ENCODE results near the gene MRPL11. TPM values are rescaled to one million over a fixed set of nuclear protein-coding genes. Genes with fewer than 3 reads are reported as not detected.
"Not testable (repeated sequence)": the region's sequence is repeated elsewhere in the genome, so short reads cannot be mapped to it uniquely, and the experiment has no call there.

The MRPL11 gene
- total RNA-seq, 1 donor from 2014 or later: 31.9 TPM

DNA sequence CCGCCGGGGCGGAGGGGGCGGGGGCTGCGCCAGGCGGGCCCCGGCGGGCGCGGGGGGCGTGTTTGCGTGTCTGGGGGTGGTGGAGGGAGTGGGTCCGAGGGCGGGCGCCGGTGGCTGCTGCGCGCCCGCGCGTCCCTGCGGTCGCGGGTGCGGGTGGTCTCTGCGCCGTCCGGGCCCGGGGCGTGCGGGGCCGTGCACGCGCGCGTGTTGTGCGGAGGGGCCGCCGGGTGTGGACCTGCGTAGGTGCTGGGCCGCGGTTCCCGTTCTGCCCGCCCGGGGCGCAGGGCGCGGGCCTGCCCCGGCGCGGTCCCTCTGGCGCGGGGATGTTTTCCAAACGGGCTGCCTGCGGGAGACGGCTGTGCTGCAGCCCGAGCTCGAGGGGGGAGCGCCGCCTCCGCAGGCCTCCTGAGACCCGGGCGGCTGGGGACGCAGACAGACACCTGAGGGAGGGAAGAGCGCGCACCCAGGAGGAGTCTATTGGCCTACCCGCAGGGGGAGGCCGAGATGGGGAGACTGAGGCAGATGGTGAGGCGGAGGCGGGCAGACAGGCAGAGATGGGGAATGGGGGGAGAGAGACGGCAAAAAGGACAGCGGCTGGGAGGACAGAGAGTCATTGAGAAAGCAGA lies 28.5 kb upstream of the MRPL11 start:
- DNase-seq (ENCODE audit: low read depth in 2 of 2): peak; percentile 17 to 39

- DNase-seq (ENCODE audit: low read depth in 2 of 2): peak; percentile 89 to 94
Measured at GRCh38 chr11:66466225-66467033, 27.8 kb upstream of the MRPL11 start, which contains the start of gene PELI3. TSS of gene PELI3 (plus strand) at chr11:66466905. CDS start at chr11:66468129, 1,224 bp downstream.

GRCh38 chr11:66465373-66466224 lies 27.0 kb upstream of the MRPL11 start:
- no peak for DNase-seq (ENCODE audit: low read depth in 2 of 2)

DNA sequence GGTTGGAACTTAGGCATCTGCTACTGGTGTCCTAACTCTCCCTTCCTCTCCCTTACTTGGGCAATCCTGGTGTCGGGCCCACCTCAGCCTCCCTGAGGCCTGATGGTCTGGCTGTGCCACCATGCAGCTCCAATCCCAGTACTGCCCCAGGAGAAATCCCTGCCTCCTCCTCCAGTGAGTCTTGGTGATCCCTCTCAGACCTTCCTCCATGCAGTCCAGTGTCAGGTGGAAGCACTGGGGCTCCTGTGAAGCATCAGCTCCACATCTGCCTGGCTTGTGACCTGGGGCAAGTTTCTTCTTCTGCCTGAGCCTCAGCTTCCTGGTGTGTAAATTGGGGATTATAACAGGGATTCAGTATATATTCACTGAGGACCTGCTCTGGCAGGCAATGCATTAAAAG lies 26.3 kb upstream of the MRPL11 start:
- DNase-seq (ENCODE audit: low read depth in 2 of 2): no peak

GRCh38 chr11:66464116-66464515 lies 25.5 kb upstream of the MRPL11 start:
- not testable (repeated sequence) for DNase-seq (ENCODE audit: low read depth in 2 of 2)

DNA sequence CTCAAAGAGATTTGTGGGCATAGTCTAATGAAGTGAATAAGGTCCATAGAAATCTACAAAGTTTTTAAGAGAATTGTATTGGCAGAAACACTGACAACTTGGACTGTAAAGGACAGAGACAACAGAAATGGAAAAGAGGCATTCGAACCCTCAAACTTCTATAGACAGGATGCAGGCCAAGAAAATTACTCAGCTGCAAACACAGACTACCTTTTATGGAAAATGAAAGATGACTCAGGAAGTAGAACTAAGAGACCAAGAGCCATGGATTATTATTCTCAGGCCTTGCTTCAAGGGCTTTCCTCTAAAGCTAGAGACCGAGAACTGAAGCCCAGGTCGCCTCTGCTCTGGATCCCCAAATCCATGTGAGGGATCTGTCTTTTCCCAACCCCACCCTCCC lies 24.3 kb upstream of the MRPL11 start:
- DNase-seq (ENCODE audit: low read depth in 2 of 2): no peak

DNA sequence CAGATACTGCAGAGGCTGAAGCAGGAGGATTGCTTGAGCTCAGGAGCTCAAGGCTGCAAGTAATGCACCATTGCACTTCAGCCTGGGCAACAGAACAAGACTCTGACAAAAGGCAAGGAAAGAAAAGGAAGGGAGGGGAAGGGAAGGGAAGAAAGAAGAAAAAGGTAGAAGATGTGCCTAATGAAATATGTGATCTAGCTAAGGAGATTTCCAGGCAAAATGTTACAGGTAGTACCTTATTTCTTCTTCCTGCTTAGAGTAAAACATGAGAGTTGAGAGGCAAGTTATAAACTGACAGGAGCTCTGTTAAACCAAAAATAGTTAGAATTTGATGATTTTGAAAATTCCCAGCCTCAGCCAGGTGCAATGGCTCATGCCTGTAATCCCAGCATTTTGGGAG lies 23.4 kb upstream of the MRPL11 start:
- no peak for DNase-seq (ENCODE audit: low read depth in 2 of 2)

- no peak for DNase-seq (ENCODE audit: low read depth in 2 of 2)
Measured at GRCh38 chr11:66459138-66459778, 20.6 kb upstream of the MRPL11 start.

DNA sequence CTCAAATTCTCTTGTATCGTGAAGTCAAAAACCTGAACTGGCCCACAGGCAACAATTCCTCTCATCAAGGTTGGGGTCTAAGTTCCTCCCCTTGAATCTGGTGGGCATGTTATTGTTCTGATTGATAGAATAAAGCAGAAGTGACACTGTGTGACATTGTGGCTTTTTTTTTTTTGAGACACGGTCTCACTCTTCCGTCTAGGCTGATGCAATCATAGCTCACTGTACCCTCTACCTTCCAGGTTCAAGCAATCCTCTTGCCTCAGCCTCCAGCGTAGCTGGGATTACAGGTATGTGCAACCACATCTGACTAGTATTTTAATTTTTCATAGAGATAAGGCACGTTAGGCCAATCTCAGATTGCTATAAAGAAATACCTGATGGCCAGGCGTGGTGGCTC lies 19.2 kb upstream of the MRPL11 start:
- DNase-seq (ENCODE audit: low read depth in 2 of 2): no peak

GRCh38 chr11:66454828-66455227 lies 16.2 kb upstream of the MRPL11 start:
- no peak for DNase-seq (ENCODE audit: low read depth in 2 of 2)

- no peak for DNase-seq (ENCODE audit: low read depth in 2 of 2)
Measured at GRCh38 chr11:66454247-66454646, 15.6 kb upstream of the MRPL11 start.

DNA sequence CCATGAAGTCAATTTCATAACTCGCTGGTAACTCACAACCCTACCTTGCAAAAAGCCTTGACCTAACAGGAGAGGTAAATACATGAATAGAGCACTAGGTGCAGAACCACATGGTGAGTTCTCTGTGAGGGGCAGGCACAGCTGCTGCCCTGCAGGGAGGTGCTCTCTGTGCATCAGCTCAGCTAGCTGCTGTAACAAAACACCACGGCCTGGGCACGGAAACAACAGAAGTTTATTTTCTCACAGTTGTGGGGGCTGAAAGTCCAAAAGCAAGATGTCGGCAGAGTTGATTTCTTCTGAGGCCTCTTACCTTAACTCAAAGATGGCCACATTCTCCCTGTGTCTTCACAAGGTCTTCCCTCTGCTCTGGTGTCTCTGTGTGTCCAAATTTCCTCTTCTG lies 13.0 kb upstream of the MRPL11 start:
- DNase-seq (ENCODE audit: low read depth in 2 of 2): no peak

- DNase-seq (ENCODE audit: low read depth in 2 of 2): no peak
Measured at GRCh38 chr11:66450560-66450959, 11.9 kb upstream of the MRPL11 start.

GRCh38 chr11:66448523-66448922 lies 9.9 kb upstream of the MRPL11 start:
- no peak for DNase-seq (ENCODE audit: low read depth in 2 of 2)

- no peak for DNase-seq (ENCODE audit: low read depth in 2 of 2)
Measured at GRCh38 chr11:66447012-66447411, 8.4 kb upstream of the MRPL11 start.

- DNase-seq (ENCODE audit: low read depth in 2 of 2): peak in 1 of 2 donors; percentile 22
Measured at GRCh38 chr11:66443602-66444001, 5.0 kb upstream of the MRPL11 start.

DNA sequence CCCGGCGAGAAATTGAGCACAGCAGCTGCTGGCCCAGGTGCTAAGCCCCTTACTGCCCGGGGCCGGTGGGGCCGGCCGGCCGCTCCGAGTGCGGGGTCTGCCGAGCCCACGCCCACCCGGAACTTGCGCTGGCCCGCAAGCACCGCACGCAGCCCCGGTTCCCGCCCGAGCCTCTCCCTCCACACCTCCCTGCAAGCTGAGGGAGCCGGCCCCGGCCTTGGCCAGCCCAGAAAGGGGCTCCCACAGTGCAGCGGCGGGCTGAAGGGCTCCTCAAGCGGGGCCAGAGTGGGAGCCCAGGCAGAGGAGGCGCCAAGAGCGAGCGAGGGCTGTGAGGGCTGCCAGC lies 2.3 kb upstream of the MRPL11 start:
- DNase-seq (ENCODE audit: low read depth in 2 of 2): not testable (repeated sequence)

DNA sequence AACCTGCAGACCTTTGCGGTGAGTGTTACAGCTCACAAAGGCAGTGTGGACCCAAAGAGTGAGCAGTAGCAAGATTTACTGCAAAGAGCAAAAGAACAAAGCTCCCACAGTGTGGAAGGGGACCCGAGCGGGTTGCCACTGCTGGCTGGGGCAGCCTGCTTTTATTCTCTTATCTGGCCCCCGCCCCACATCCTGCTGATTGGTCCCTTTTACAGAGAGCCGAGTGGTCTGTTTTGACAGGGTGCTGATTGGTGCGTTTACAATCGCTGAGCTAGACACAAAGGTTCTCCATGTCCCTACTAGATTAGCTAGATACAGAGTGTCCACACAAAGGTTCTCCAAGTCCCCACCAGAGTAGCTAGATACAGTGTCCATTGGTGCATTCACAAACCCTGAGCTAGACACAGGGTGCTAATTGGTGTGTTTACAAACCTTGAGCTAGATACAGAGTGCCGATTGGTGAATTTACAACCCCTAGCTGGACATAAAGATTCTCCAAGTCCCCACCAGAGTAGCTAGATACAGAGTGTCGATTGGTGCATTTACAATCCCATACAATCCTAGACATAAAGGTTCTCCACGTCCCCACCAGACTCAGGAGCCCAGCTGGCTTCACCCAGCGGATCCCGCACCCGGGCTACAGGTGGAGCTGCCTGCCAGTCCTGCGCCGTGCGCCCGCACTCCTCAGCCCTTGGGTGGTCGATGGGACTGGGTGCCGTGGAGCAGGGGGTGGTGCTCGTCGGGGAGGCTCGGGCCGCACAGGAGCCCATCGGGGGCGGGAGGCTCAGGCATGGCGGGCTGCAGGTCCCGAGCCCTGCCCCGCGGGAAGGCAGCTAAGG lies 1.7 kb upstream of the MRPL11 start:
- not testable (repeated sequence) for DNase-seq (ENCODE audit: low read depth in 2 of 2)

GRCh38 chr11:66437979-66438503 lies 607 bp downstream of the MRPL11 start:
- no peak for DNase-seq (ENCODE audit: low read depth in 2 of 2)

- no peak for DNase-seq (ENCODE audit: low read depth in 2 of 2)
Measured at GRCh38 chr11:66432597-66432996, 6.1 kb downstream of the MRPL11 start.

Data from lung microvascular endothelial cell (primary cell).